Heart left ventricle (tissue), 13 donors: ENCODE data around the gene FNTB.

ENCODE experiments used
- POLR2A ChIP-seq, 2 donors: fragments of 450-650 bp; IDR thresholded peaks; one replicate each; pipeline ENCODE4 v1.6.1; 2017; ENCODE audit warnings: antibody characterized with exemption in 2 of 2, mild to moderate bottlenecking in 2 of 2, moderate library complexity in 2 of 2
- TF ChIP-seq, protein P1 (sequence below), 12 donors: fragments of 200-600 bp; sonication (generic) in 4 of 12; IDR thresholded peaks; one replicate each; pipeline versions ENCODE4 v1.5.0 to v1.8.0; 2018 to 2022; ENCODE audit warnings: antibody characterized with exemption in 12 of 12, mild to moderate bottlenecking in 5 of 12
- donor health status: ischemic (EF 13 %, LVEDD 7.1; RV severe dilation, severe dysfunction).
- donor health status: DM: no; HTN: yes; CAD: no.
- donor health status: DM: no; HTN: no; CAD: no.
- donor health status: ischemic (EF 25% LVEDD 6.9; RV normal size, moderate dysfunction).
- donor health status: ischemic (EF 25% LVEDD 5.7; RV mildly dilated, moderate dysfunction).
- donor health status: ischemic (EF 35%, LVEDD 5.7; RV mildly dilated, moderate dysfunction).
- donor health status: nonischemic (EF 11% LVEDD 7.7; RV severe dilation, severe dysfunction).
- donor health status: DM: yes; HTN: yes; CAD: no.
- donor health status: PGD.
- donor health status: ischemic (EF 29% LVEDD 5.4; RV normal size, mild dysfunction).
- donor health status: nonischemic (EF 23%, LVEDD 6.1; RV moderate dilation, normal function).

DNA sequence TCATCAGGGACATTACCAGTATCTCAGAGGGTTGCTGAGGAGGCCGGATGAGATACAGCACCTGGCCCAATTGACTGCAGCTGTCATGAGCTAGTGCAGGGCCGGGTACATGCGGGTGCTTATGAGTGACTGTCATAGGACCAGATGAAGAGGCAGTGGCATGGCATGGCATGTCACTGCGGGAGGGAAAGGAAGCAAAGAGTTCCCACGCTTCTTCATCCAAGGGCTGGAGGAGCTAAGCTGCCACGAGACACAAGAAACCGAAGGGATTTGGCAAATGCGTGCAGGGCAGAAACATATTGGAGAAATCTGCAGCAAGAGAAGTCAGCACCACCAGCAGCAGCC is 33.4 kb upstream of the FNTB start:
- TF ChIP-seq, protein P1, sequence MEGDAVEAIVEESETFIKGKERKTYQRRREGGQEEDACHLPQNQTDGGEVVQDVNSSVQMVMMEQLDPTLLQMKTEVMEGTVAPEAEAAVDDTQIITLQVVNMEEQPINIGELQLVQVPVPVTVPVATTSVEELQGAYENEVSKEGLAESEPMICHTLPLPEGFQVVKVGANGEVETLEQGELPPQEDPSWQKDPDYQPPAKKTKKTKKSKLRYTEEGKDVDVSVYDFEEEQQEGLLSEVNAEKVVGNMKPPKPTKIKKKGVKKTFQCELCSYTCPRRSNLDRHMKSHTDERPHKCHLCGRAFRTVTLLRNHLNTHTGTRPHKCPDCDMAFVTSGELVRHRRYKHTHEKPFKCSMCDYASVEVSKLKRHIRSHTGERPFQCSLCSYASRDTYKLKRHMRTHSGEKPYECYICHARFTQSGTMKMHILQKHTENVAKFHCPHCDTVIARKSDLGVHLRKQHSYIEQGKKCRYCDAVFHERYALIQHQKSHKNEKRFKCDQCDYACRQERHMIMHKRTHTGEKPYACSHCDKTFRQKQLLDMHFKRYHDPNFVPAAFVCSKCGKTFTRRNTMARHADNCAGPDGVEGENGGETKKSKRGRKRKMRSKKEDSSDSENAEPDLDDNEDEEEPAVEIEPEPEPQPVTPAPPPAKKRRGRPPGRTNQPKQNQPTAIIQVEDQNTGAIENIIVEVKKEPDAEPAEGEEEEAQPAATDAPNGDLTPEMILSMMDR (IDR thresholded peaks at IDR 0.05), result no peak
- TF ChIP-seq POLR2A (IDR thresholded peaks at IDR 0.05), result no peak
